Naive thymus-derived CD8-positive, alpha-beta T cell (primary cell): ENCODE results near the gene TUBB4B. TPM values are rescaled to one million over a fixed set of nuclear protein-coding genes. Genes with fewer than 3 reads are reported as not detected.

Source experiments
- ATAC-seq, 2 donors: fragments of 150-1000 bp; cut with Tn5 transposase in 1 of 2; sonication (Bioruptor Pico), chemical (Tn5 transposase) in 1 of 2; 1 replicate in 1 of 2; 2 replicates in 1 of 2; pipeline ENCODE4 v1.10.0; 2021; ENCODE audit warnings: mild to moderate bottlenecking in 2 of 2, moderate library complexity in 2 of 2
- POLR2A ChIA-PET: fragments of 350-600 bp; sonication (Branson Sonifier 250); formaldehyde crosslinking; loops from one replicate; lab custom pipeline; 2021; ENCODE audit warnings: antibody characterized with exemption; lab: Charles Lee
- DNase-seq, 10 donors: peaks; one replicate each; pipeline versions ENCODE4 v3.0.0 to v3.0.0-alpha.2; 2020 to 2022
- H3K27ac Mint-ChIP-seq, 10 donors: one replicate each; pipeline ENCODE4 v1.8.0; 2020 to 2022; ENCODE audit warnings: mild to moderate bottlenecking in 10 of 10, mixed read lengths in 10 of 10, moderate library complexity in 4 of 10, inconsistent platforms in 1 of 10
- H3K27me3 Mint-ChIP-seq, 5 donors: one replicate each; pipeline ENCODE4 v1.8.0; 2021 to 2022; ENCODE audit warnings: mixed read lengths in 5 of 5
- H3K36me3 Mint-ChIP-seq, 3 donors: one replicate each; pipeline ENCODE4 v1.8.0; 2020 to 2022; ENCODE audit warnings: mixed read lengths in 3 of 3, mild to moderate bottlenecking in 2 of 3, inconsistent platforms in 1 of 3
- H3K4me1 Mint-ChIP-seq, 4 donors: one replicate each; pipeline ENCODE4 v1.8.0; 2021 to 2022; ENCODE audit warnings: mixed read lengths in 4 of 4
- H3K4me3 Mint-ChIP-seq, 10 donors: one replicate each; pipeline ENCODE4 v1.8.0; 2020 to 2022; ENCODE audit warnings: mild to moderate bottlenecking in 10 of 10, mixed read lengths in 10 of 10, moderate library complexity in 6 of 10, inconsistent platforms in 1 of 10
- H3K9me3 Mint-ChIP-seq, 9 donors: one replicate each; pipeline ENCODE4 v1.8.0; 2020 to 2022; ENCODE audit warnings: mixed read lengths in 9 of 9, mild to moderate bottlenecking in 3 of 9, inconsistent platforms in 1 of 9, moderate library complexity in 1 of 9
- polyA plus RNA-seq, 3 donors: library from polyadenylated mRNA; unstranded; fragments of 300-500 nt; fragmentation: Illumina TruSeq; gene quantifications; one replicate each; pipeline ENCODE4 v1.2.3, GENCODE V29; 2021
- total RNA-seq, 8 experiments: library from RNA in 2 of 8; stranded (reverse) in 2 of 8; gene quantifications; one replicate each; pipeline ENCODE4 v1.2.3 and lab custom pipeline; 2021 to 2026

TUBB4B gene
- total and polyA plus RNA-seq, 5 experiments from 2014 or later, result 10.8 to 60.2 (median 23.4) TPM

DNA sequence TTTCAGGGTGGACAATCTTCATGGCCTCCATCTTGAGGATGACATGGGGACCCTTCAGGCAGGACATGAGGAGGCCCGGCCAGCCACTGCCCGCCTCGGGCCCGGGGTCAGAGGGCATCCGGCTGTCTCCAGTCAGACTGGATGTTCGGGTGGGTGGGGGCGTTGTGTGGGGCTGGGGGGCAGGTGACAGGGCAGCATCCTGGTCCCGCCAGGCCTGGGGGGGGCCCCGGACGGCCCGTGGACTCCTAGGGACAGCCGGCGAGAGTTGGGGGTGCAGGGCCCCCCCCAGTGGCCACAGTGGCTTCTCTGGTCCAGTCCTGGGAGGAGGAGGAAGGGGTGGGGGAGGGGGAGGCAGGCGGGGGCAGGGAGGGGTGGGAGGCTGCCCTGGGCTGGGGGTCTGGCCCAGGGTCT, 20.0 kb upstream of the TUBB4B start:
- no peak for ATAC-seq
- DNase-seq, result no peak
- Mint-ChIP-seq H3K27ac (no peak overlapping the region), H3K27me3 (no peaks in the 10 kb centered on the region), H3K4me3 (peak overlapping the region in 6 of 10 donors; percentile 38 to 75 (median 60)), H3K9me3 (no peaks in the 10 kb centered on the region), H3K4me1 (peaks cover 1 to 10% (median 6%) of the 10 kb centered on the region in 4 donors), H3K36me3 (no peaks in the 10 kb centered on the region)
- POLR2A ChIA-PET, result interaction anchor here (1.0 to 4.8 kb wide), 4 partner anchors 17 to 50 kb away, joined by 3 to 85 read pairs (median 5); partner anchors contain the start of genes ANAPC2, NDOR1, SSNA1 and TMEM203

DNA sequence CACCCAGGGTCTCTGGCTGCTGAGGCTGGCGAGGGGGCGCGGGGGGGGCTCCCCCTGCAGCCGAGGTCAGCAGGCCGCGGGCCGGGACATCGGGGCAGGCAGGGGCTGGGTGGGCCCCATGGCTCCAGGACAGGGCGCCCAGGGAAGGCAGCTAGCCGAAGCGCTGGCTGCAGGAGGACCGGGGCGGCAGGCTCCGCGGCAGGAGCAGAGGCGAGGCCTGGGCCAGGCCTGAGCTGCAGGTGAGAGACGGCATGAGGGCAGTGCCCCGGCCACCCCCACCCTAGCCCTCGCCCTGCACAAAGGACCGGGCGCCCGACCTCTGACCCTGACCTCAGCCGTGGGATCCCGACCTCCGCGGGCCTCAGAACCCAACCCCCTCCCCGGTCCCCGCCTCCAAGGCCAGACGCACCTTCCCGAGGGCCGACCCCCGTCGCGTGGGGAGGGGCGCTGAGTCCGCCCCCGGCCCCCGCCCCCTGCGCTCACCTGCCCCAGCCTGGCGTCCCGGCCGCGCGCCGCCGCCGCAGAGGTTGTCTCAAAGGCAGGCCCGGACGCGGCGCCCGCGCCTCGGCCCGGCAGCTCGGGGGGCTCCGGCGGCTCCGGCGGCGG, 19.5 kb upstream of the TUBB4B start:
- no peaks in the 10 kb centered on the region for H3K27me3 Mint-ChIP-seq
- H3K4me1 Mint-ChIP-seq, result peaks cover 1 to 10% (median 6%) of the 10 kb centered on the region in 4 donors
- POLR2A ChIA-PET, result interaction anchor here (0.5 to 4.8 kb wide), 3 partner anchors 17 to 106 kb away, joined by 3 to 85 read pairs (median 3); partner anchors contain the start of genes NDOR1, TMEM203 and TPRN
- H3K36me3 Mint-ChIP-seq, result no peaks in the 10 kb centered on the region
- no peak for ATAC-seq
- H3K9me3 Mint-ChIP-seq, result no peaks in the 10 kb centered on the region
- peak in 1 of 10 donors; percentile 22 for DNase-seq
- H3K27ac Mint-ChIP-seq, result no peak overlapping the region
- H3K4me3 Mint-ChIP-seq, result no peak overlapping the region

DNA sequence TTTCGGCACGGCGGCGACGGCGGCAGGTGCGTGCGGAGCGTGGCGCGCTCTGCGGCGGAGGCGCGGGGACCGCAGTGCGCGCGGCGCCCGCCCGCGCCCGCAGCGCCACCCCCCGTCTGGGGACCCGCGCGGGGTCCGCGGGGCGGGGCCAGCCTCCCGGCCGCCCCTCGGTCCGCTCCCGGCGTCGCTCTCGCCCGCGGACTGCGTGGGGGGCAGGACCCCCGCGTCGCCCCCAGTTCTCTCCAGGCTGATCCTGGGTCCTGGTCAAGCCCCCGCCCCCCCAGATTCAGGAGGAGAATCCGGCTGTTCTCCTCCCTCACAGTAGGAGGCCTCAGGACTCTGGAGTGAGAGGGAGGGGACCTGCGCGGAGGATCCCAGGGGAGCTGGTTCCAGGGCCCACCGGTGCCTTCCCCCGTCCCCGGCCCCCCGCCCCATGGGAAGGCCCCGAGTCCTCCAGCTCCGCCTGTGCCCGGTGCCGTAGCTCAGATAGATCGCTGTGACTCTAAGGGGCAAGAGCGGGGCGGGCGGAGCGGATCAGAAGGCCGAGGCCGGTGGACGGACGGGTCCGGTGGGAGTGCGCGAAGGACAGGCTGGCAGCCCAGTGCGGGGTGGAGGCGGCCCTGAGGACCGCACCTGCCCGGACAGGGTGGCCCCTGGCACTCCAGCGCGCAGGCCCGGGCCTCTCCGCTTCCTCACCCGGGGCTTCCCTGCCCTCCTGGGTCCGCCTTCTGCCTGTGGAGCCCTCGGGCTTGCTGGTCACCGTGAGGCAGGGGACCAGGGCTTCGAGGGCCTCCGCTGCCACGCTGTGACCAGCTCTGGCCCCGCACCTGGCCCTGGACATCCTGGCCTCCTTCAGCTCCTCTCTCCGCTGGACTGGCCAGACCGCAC, 18.7 kb upstream of the TUBB4B start, which contains the start of gene RNF208:
RNF208 (minus strand) TSS at position 51 of the 888 bp plus-strand sequence. CDS start 1,028 bp downstream, outside the sequence.
- peak within 1 kb of the TSS; percentile 73 to 89 (median 82) for H3K4me3 Mint-ChIP-seq
- H3K9me3 Mint-ChIP-seq, result no peaks in the 10 kb centered on the region
- ATAC-seq (no peak), DNase-seq (peak in 3 of 10 donors; percentile 26 to 37 (median 30))
- H3K36me3 Mint-ChIP-seq, result no peaks in the 10 kb centered on the region
- H3K27ac Mint-ChIP-seq, result peak within 1 kb of the TSS in 9 of 10 donors; percentile 60 to 92 (median 79)
- POLR2A ChIA-PET, result interaction anchor here (0.6 to 6.4 kb wide), 25 partner anchors 8 to 494 kb away, joined by 3 to 85 read pairs (median 6); partner anchors contain the start of genes ANAPC2, EHMT1, MAN1B1 and NDOR1
- peaks cover 0 to 3% (median under 1%) of the 10 kb centered on the region in 5 donors for H3K27me3 Mint-ChIP-seq
- peaks cover 2 to 12% (median 8%) of the 10 kb centered on the region in 4 donors for H3K4me1 Mint-ChIP-seq

DNA sequence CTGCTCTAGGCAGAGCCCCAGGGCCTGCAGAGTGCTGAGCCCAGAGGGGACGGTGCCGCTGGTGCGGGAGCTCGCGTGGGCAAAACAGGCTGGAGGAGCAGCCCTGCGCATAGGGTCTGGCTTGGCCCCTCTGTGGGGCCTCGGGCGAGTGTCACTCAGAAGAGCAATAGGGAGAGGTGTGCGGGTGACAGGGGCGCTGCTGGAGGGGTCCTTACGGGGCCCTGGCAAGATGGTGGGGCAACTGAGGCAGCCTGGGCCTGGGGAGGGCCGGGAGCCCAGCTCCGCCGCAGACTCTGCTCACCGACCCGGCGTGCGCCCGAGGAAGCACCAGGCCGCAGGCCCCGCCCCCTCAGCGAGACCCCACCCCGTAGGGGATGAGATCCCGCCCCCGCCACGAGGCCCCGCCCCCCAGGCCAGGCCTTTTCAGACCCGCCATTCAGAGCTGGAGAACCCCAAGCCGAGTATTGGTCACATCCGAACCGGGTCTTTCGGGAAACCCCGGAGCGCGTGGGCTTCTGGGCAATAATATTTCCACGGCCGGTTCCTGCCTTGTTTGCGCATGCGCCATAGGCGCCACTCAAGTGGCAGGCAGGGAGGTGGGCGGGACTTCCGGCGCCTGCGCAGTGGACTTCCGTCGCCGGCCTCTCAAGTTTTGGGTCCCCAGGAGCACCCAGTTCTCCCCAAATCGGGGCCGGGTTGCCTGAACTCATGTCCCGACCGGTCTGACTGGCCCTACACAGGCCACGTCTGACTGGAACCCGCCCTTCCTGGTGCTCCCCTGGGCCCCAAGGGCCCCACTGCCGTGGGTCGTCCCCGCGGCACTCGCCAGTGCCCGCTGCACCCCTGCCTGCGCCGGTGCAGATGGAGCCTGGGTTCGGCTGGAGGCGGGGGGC, 17.8 kb upstream of the TUBB4B start:
- POLR2A ChIA-PET, result interaction anchor here (0.6 to 6.4 kb wide), 28 partner anchors 9 to 495 kb away, joined by 3 to 85 read pairs (median 5); partner anchors contain the start of genes ANAPC2, EHMT1, MAN1B1 and NDOR1
- Mint-ChIP-seq H3K27me3 (peaks cover 2 to 10% (median 3%) of the 10 kb centered on the region in 5 donors), H3K9me3 (no peaks in the 10 kb centered on the region), H3K4me3 (peak overlapping the region; percentile 73 to 89 (median 82)), H3K27ac (peak overlapping the region; percentile 60 to 92 (median 82)), H3K4me1 (peaks cover 5 to 14% (median 12%) of the 10 kb centered on the region in 4 donors), H3K36me3 (peaks cover 0 to 2% (median 1%) of the 10 kb centered on the region in 3 donors)
- peak; percentile 90 to 93 for ATAC-seq
- DNase-seq, result peak; percentile 95 to 100 (median 98)

DNA sequence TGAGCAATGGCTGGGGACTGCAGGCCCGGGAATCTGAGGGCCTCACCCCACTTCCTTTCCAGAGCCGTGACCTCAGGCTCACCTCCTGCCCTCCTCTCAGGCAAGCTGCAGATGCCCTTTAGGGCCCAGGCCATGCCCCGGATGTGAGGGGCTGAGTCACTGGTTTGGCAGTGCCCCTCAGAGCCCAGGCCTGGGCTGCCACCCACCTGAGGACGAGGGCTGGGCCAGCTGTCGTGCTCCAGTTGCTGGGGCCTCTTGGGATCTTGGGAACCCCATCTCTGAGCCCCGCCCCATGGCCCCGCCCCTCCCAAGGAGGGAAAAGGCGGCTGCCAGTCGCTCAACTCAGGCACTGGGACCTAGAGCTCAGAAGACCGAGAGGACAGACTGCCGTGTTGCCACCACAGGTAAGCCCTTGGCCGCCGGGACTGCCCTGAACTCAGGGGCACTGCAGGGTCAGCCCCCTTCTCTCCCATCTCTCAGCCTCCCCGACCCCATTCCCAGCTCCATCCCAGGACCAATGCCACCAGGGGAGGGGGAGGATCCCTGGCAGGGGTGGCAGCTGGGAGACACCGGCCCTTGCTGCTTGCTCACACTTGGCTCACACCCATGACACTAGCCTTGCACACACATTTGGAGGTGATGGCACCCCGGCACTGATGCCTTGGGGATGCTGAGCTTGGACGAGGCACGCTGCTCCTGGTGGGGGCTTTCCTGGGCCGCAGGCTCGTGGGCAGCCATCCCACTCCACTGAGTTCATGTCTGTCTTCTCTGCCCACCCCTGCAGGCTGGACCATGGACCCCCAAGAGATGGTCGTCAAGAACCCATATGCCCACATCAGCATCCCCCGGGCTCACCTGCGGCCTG, 16.0 kb upstream of the TUBB4B start, which contains the start of gene CYSRT1:
CYSRT1 (plus strand) TSS at position 345 of the 865 bp plus-strand sequence; CDS start at position 793, 448 bp downstream.
- Mint-ChIP-seq H3K27me3 (peaks cover 2 to 10% (median 4%) of the 10 kb centered on the region in 5 donors), H3K4me1 (peaks cover 5 to 14% (median 12%) of the 10 kb centered on the region in 4 donors), H3K36me3 (peaks cover 0 to 2% (median 1%) of the 10 kb centered on the region in 3 donors), H3K9me3 (no peaks in the 10 kb centered on the region), H3K4me3 (peak within 1 kb of the TSS; percentile 73 to 89 (median 82)), H3K27ac (peak within 1 kb of the TSS in 9 of 10 donors; percentile 67 to 92 (median 84))
- POLR2A ChIA-PET, result interaction anchor here (2.0 to 6.4 kb wide), 7 partner anchors 16 to 138 kb away, joined by 4 to 85 read pairs (median 34); partner anchors contain the start of genes ANAPC2, MAN1B1, NDOR1 and SSNA1
- DNase-seq (no peak), ATAC-seq (no peak)

DNA sequence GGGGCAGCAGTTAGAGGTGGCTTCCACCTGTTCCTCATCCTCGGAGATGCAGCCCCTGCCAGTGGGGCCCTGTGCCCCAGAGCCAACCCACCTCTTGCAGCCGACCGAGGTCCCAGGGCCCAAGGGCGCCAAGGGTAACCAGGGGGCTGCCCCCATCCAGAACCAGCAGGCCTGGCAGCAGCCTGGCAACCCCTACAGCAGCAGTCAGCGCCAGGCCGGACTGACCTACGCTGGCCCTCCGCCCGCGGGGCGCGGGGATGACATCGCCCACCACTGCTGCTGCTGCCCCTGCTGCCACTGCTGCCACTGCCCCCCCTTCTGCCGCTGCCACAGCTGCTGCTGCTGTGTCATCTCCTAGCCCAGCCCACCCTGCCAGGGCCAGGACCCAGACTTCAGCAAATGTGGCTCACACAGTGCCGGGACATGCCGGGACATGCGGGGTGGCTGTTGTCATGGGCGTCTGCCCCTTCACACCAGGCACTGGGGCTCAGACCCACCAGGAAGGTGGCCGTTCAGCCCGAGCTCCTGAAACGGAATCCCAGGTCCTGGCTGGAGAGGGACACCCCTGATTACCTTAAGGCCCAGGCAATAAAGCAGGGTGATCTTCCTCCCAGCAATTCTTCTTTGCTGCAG, 15.3 kb upstream of the TUBB4B start:
- Mint-ChIP-seq H3K4me1 (peaks cover 5 to 14% (median 12%) of the 10 kb centered on the region in 4 donors), H3K27ac (peak overlapping the region in 1 of 10 donors; percentile 20), H3K4me3 (peak overlapping the region in 1 of 10 donors; percentile 38), H3K9me3 (no peaks in the 10 kb centered on the region), H3K27me3 (peaks cover 2 to 10% (median 4%) of the 10 kb centered on the region in 5 donors), H3K36me3 (peaks cover 0 to 2% (median 1%) of the 10 kb centered on the region in 3 donors)
- DNase-seq (no peak), ATAC-seq (no peak)
- POLR2A ChIA-PET, result interaction anchor here (2.4 to 6.4 kb wide), 3 partner anchors 22 to 139 kb away, joined by 11 to 85 read pairs (median 59); partner anchors contain the start of genes ANAPC2, MAN1B1, NDOR1 and SSNA1

DNA sequence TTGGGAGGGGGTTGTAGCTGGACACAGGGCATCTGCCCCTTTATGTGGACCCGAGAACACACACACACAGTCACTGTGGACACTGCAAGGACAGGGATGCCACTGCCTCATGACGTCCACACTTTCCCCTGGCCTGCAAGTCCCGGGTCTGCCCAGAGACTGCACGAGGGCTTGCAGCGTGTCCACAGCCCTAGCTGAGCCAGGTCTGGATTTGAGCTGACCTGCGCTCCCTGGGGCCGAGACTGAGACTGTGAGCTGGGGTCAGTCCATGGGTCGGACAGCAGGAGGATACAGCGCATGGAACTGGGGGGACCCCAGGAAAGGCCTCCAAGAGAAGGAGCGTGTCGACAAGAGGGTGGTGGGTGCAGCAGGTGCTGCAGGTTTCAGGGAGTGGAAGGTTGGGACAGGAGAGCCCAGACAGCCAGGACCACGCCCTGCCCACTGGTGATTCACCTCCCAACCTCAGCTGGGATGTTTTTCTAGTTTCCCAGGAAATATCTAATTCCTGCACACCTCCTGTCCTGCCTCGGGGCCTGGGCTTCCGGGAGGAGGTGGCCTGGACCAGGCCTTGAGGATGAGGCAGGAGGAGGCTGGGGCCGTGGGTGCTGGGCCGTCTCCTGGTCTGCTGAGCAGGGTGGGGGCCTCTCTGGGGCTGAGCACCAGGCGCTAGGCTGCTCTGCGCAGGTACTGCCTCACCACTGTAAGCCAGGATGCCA, 14.6 kb upstream of the TUBB4B start:
- no peaks in the 10 kb centered on the region for H3K9me3 Mint-ChIP-seq
- peaks cover 2 to 11% (median 4%) of the 10 kb centered on the region in 5 donors for H3K27me3 Mint-ChIP-seq
- ATAC-seq, result no peak
- H3K36me3 Mint-ChIP-seq, result peaks cover 0 to 2% (median 1%) of the 10 kb centered on the region in 3 donors
- H3K4me3 Mint-ChIP-seq, result no peak overlapping the region
- H3K4me1 Mint-ChIP-seq, result peaks cover 5 to 14% (median 12%) of the 10 kb centered on the region in 4 donors
- POLR2A ChIA-PET, result interaction anchor here (1.0 to 6.4 kb wide), 6 partner anchors 38 to 140 kb away, joined by 3 to 59 read pairs (median 6); partner anchors contain the start of genes ANAPC2, MAN1B1 and SSNA1
- no peak overlapping the region for H3K27ac Mint-ChIP-seq
- DNase-seq, result no peak

DNA sequence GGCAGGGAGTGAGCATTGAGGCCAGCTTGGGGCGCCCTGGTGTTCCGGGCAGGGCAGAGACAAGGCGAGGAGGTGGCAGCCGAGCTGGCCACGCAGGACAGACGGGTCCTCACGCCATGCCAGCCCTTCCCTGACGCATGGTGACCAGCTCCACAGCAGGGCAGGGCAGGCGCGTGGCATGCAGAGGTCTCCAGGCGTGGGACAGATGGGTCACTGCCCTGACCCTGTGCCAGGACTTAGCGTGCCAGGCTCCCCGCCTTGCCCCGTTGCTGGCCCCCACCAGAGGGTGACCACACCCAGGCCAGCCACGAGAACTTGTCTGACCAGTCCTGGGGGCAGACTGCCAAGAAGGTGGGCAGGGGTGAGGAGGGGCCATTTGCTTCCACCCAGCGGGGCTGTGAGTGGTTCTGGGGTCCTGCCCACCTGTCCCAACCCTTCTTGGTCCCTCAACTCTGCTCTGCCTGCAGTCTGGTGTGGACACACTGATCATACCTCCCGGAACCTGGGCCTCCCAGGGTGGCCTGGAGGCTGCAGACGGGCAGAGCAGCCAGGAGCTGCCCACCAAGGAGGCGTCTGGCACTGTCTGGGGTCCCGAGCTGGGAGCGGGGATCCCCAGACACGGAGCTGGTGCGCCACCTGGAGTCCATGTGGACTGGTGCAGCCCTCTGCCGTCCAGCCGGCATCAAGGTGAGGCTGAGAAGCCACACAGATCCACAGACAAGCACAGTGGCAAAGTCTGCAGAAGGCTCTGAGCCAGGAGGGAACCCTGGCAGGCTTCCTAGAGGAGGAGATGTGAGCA, 13.8 kb upstream of the TUBB4B start, which contains the start of gene RNF224:
RNF224 (plus strand) TSS at position 449 of the 799 bp plus-strand sequence. CDS start 834 bp downstream, outside the sequence.
- Mint-ChIP-seq H3K4me3 (peak within 1 kb of the TSS in 5 of 10 donors; percentile 1 to 64 (median 28)), H3K27ac (peak within 1 kb of the TSS in 6 of 10 donors; percentile 2 to 90 (median 32)), H3K4me1 (peaks cover 5 to 14% (median 12%) of the 10 kb centered on the region in 4 donors), H3K9me3 (no peaks in the 10 kb centered on the region), H3K27me3 (peaks cover 2 to 17% (median 4%) of the 10 kb centered on the region in 5 donors), H3K36me3 (peaks cover 0 to 2% (median 1%) of the 10 kb centered on the region in 3 donors)
- DNase-seq (peak; percentile 71 to 88 (median 81)), ATAC-seq (peak; percentile 43)
- POLR2A ChIA-PET, result interaction anchor here (0.9 to 6.4 kb wide), 9 partner anchors 10 to 140 kb away, joined by 3 to 59 read pairs (median 6); partner anchors contain the start of genes ANAPC2, MAN1B1 and SSNA1
